ENCODE results near the gene RHOT1. TPM values are rescaled to one million over a fixed set of nuclear protein-coding genes. Genes with fewer than 3 reads are reported as not detected.
"Not testable (repeated sequence)": the region's sequence is repeated elsewhere in the genome, so short reads cannot be mapped to it uniquely, and the experiment has no call there.

RHOT1 gene
- total RNA-seq, 1 experiment from 2014 or later: 112 TPM

DNA sequence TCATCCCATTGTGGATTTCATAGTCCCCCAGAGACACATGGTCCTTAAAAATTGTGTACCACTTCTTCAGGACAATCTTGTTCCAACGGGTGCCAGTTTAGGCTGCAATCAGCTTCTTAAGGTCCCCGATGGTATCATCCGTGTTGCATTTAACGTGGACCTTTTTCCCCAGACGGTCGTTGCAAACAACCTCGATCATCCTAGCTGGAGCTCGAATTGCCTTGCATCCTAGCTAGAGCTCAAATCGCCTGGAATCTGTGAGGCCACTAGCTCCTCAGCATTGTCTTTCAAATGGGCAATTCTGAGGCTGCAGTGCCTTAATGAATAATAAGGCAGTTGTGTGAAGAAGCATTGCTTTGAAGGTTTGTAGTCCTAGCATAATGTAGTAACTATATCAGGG, 85.6 kb downstream of the RHOT1 start:
- no peak for DNase-seq (ENCODE audit: low spot score)

DNA sequence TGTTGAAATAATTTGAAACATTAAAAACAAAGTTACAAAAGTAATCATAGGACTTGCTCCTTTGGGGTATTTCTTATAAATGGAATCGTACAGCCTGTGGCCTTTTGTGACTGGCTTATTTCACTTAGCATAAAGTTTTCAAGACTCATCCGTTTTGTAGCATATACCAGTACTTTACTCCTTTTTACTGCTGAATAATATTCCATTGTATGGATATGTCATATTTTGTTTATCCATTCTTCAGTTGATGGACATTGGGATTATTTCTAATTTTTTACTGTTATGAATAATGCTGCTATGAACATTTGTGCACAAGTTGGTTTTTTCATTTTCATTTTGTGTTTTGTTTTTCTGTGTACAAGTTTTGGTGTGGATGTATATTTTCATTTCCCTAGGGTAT, 93.3 kb downstream of the RHOT1 start:
- no peak for DNase-seq (ENCODE audit: low spot score)

DNA sequence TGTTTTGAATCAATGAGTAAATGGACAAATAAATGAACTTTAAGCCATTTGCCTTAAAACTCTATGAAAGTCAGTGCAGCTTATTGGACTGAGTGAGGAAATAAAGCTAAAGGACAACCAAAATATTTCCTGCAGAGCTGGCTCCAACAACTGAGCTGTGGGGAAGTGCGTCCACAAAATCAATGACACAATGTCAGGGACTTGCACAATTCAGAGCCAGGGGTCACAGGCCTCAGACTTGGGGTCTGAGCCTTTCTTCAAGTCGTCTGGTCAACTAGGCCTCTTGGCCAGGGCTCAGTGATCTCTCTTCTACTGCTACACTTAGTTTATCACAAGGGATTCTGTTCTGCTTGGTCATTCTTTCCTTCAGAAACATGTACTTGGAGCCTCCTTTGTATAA, 97.2 kb downstream of the RHOT1 start:
- no peak for DNase-seq (ENCODE audit: low spot score)

- peak; percentile 47 for DNase-seq (ENCODE audit: low spot score)
Observed at GRCh38 chr17:32240750-32241149, 98.4 kb downstream of the RHOT1 start.

DNA sequence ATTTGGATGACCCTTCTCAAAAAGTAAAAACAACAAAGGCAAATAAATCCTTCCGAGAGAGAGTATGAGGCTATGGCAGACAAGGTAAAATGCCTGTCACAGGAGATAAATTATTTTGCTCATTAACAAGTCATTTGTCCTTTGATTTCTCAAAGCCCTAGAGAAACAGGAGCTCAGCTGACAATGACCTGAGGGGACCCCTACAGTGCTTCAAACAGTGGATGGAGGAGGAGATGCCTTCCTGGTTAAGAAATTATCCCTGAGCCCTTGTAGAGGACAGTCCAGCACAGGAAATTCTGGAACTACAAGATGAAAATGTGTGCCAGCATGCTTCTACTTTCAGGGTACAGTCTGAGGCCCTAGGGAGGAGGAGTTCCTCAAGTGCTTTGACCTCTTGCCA, 99.3 kb downstream of the RHOT1 start:
- no peak for DNase-seq (ENCODE audit: low spot score)

GRCh38 chr17:32249475-32249874, 107.2 kb downstream of the RHOT1 start:
- no peak for DNase-seq (ENCODE audit: low spot score)

GRCh38 chr17:32253117-32253611, 110.9 kb downstream of the RHOT1 start:
- DNase-seq (ENCODE audit: low spot score): peak; percentile 89

DNA sequence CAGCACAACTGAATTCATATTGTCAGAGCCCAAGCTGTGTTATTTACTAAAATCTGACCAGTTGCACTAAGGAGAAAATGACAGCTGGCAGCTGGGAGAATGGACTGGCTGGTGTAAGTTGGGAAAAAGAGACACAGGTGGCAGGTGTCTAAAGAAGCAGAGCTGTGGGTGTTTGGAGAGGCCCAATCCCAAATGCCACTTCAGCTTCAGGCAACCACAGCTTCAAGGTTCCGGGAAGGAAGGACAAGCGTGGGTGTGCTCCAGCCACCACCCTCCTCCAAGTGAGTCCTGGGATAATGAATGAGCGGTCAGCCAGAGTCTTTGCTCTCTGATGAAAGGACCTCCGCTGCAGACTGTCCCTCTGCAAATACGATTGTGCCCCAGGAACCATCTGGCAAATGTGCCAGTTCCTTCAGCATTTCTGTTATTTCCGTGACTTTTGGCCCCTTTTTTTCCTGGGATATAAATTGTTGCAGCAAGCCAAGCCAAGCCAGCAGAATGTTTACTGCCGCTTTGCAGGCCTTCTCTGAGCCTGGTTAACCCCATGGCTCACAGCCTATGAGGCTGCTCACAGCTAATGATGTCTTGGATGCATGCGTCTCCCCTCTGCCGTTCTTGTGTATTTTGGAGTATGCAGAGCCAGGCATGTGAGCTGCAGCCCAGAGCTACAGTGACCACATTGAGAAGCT, 113.9 kb downstream of the RHOT1 start:
- no peak for DNase-seq (ENCODE audit: low spot score)

DNA sequence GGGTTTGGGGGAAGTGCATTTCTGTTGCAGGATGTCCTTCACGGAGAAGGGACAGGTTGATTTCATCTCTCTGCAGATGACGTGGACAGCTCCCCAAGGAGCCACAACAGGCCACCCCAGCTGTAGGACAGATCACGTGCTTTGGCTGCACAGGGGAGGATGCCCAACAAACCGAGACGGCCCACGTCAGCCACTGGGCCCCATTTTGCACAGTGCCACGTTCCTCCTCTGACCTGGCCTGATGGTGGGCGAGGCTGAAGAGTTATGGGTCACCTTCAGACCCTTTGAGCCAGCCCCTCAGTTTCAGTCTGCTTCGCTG, 114.4 kb downstream of the RHOT1 start:
- DNase-seq (ENCODE audit: low spot score): no peak

- DNase-seq (ENCODE audit: low spot score): no peak
Observed at GRCh38 chr17:32258383-32259140, 116.3 kb downstream of the RHOT1 start.

DNA sequence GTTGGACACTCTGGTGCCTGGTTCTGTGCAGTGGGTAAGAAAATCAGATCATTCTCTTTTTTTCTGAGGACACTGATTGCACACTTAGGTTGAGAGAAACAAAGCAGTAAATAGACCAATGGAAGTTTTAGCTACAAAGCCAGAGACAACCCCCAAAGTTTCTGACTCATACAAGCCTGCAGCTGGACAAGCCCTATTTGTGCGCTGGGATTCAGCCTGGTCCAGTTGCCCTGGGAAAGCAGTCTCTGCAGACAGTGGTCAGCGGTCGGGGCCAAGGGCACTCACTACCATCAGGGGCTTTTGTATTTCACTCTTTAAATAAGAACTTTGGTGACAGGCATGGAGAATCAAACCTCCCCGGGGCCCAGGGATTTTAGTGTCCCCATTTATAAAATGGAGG, 117.3 kb downstream of the RHOT1 start:
- DNase-seq (ENCODE audit: low spot score): peak; percentile 87

DNA sequence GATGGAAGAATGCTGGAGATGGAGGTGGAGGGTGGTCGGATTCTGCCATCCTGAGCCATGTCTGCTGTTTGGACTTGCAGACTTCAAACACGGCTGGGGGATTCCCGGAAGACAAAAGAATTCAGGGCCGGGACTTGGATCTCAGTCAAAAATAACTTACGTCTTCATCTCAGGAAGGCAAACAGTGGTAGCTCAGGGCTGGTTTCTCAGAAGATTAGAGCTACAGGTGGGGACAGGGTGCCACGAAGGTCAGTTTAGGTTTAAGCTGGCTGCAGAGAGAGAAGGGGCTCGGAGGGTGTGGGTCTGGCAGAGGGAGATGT, 119.1 kb downstream of the RHOT1 start:
- peak; percentile 53 for DNase-seq (ENCODE audit: low spot score)

GRCh38 chr17:32261936-32262510, 119.7 kb downstream of the RHOT1 start:
- no peak for DNase-seq (ENCODE audit: low spot score)

GRCh38 chr17:32263515-32263914, 121.2 kb downstream of the RHOT1 start:
- DNase-seq (ENCODE audit: low spot score): not testable (repeated sequence)

- no peak for DNase-seq (ENCODE audit: low spot score)
Observed at GRCh38 chr17:32264140-32264799, 122.0 kb downstream of the RHOT1 start.

GRCh38 chr17:32264823-32265191, 122.5 kb downstream of the RHOT1 start:
- no peak for DNase-seq (ENCODE audit: low spot score)

DNA sequence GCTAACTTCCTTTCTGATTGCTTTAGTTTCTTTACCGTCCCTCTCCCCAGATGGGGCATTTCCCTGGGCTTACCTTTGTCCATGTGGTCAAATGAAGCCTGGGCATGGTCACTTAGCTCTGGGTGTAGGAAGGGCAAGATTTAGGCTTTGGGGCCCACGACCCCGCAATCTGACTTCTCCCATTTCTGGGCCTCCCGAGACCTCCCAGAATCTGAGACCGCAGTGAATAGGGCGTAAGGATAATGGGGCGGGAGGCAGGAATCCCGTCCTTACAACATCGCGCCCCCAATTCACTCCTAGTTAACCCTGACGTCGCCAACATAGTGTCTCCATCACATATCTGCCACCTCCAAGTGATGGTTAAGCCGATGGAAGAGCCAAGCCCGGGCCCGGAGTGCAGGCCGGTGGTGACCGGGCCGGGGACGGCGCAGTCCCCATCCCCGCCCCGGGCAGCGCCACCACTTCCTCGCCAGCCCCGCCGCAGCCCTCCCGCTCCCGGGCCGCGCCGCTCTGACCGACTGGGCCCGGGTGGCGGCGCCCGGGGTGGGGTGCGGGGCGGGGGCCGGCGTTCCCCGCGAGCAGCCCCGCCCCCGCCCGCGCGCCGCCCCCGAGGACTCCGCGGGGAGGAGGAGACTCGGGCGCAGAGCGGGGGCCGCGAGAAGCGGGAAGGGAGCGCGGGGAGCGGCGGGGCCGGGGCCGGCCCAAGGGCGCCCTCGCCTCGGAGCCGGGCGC, 123.1 kb downstream of the RHOT1 start, which contains the start of gene RHBDL3:
Gene RHBDL3, plus strand, starts transcription at position 641 of the 732 bp plus-strand sequence. CDS start 358 bp downstream, outside the sequence.
- DNase-seq (ENCODE audit: low spot score): no peak

- DNase-seq (ENCODE audit: low spot score): no peak
Observed at GRCh38 chr17:32266051-32266388, 123.7 kb downstream of the RHOT1 start.

- DNase-seq (ENCODE audit: low spot score): no peak
Observed at GRCh38 chr17:32266389-32267301, 124.3 kb downstream of the RHOT1 start.

DNA sequence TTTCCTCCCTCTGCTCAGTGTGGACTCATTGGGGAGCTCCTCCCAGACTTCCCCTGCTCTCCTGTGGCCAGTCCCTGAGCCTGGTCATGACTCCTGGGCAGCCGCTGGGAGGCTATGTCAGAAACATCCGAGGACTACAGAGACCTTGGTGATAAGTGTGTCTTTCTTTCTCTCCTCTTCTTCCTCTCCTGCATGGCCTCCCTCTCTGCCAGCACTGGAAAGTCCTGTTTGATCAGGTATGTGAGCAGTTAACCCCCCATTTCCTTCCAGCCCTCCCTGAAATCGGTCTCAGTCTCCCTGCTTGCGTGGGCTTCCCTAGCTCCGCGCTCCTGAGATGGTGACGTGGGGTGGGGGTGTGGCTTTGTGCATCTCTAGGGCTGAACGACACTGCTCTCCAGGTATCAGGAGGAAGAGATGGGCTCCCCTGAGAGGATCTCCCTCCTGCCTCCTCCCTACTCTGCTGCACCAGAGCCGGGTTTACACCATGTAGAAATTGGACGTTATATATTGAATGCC, 125.4 kb downstream of the RHOT1 start:
- DNase-seq (ENCODE audit: low spot score): no peak

Measured in A172 (cell line).